T-helper 2 cell treated with Interferon-gamma antibody and Interleukin-4, amounts not matched to agents 5 μg/mL and 100 μg/mL, for 36 hours (primary cell): Measurements from ENCODE around the gene FRMD5.
A peak's percentile ranks its signal among the peaks of the same experiment; 100 is the strongest.
"Not testable (repeated sequence)": the region's sequence is repeated elsewhere in the genome, so short reads cannot be mapped to it uniquely, and the experiment has no call there.

Source experiments
- DNase-seq: peaks from one replicate; pipeline ENCODE4 v3.0.0; 2021; ENCODE audit warnings: low spot score
- H3K27ac Mint-ChIP-seq: one replicate; pipeline ENCODE4 v1.8.0; 2021; ENCODE audit warnings: mild to moderate bottlenecking, mixed read lengths
- H3K27me3 Mint-ChIP-seq: one replicate; pipeline ENCODE4 v1.8.0; 2021; ENCODE audit warnings: low read depth, mixed read lengths
- H3K36me3 Mint-ChIP-seq: one replicate; pipeline ENCODE4 v1.8.0; 2021; ENCODE audit warnings: low read depth, mixed read lengths
- H3K4me1 Mint-ChIP-seq: one replicate; pipeline ENCODE4 v1.8.0; 2021; ENCODE audit warnings: low read depth, mixed read lengths
- H3K4me3 Mint-ChIP-seq: one replicate; pipeline ENCODE4 v1.8.0; 2022; ENCODE audit warnings: mild to moderate bottlenecking, moderate library complexity, mixed read lengths
- H3K9me3 Mint-ChIP-seq: one replicate; pipeline ENCODE4 v1.8.0; 2021; ENCODE audit warnings: mixed read lengths

FRMD5 gene

GRCh38 chr15:43845421-43845820, 349.6 kb downstream of the FRMD5 start:
- H3K36me3 Mint-ChIP-seq, result peaks cover 44% of the 10 kb centered on the region

GRCh38 chr15:43832485-43832884, 362.6 kb downstream of the FRMD5 start:
- H3K4me3 Mint-ChIP-seq, result peak overlapping the region; percentile 58
- peak overlapping the region; percentile 67 for H3K27ac Mint-ChIP-seq
- H3K9me3 Mint-ChIP-seq, H3K27me3 Mint-ChIP-seq, DNase-seq: not testable (repeated sequence)
- peaks cover 58% of the 10 kb centered on the region for H3K36me3 Mint-ChIP-seq
- H3K4me1 Mint-ChIP-seq, result peaks cover 31% of the 10 kb centered on the region

More at GRCh38 chr15:43845421-43845820, 349.6 kb downstream of the FRMD5 start:
- no peak overlapping the region for H3K27ac Mint-ChIP-seq
- DNase-seq, result no peak
- no peaks in the 10 kb centered on the region for H3K27me3 Mint-ChIP-seq
- H3K9me3 Mint-ChIP-seq, result no peaks in the 10 kb centered on the region
- H3K4me1 Mint-ChIP-seq, result peaks cover 3% of the 10 kb centered on the region
- H3K4me3 Mint-ChIP-seq, result no peak overlapping the region

- peaks cover 31% of the 10 kb centered on the region for H3K4me1 Mint-ChIP-seq
- peaks cover 60% of the 10 kb centered on the region for H3K36me3 Mint-ChIP-seq
- H3K27me3 Mint-ChIP-seq, H3K9me3 Mint-ChIP-seq, DNase-seq: not testable (repeated sequence)
- H3K27ac Mint-ChIP-seq, result peak overlapping the region; percentile 28
- peak overlapping the region; percentile 58 for H3K4me3 Mint-ChIP-seq
Measured at GRCh38 chr15:43831519-43832052, 363.5 kb downstream of the FRMD5 start.

GRCh38 chr15:43830691-43831275, 364.3 kb downstream of the FRMD5 start:
- H3K9me3 Mint-ChIP-seq, H3K27me3 Mint-ChIP-seq, DNase-seq, H3K27ac Mint-ChIP-seq: not testable (repeated sequence)
- peaks cover 53% of the 10 kb centered on the region for H3K36me3 Mint-ChIP-seq
- H3K4me1 Mint-ChIP-seq, result peaks cover 28% of the 10 kb centered on the region
- H3K4me3 Mint-ChIP-seq, result peak overlapping the region; percentile 58

GRCh38 chr15:43829951-43830540, 365.0 kb downstream of the FRMD5 start:
- not testable (repeated sequence) for DNase-seq, H3K9me3 Mint-ChIP-seq, H3K27me3 Mint-ChIP-seq
- Mint-ChIP-seq H3K4me3 (peak overlapping the region; percentile 97), H3K36me3 (peaks cover 49% of the 10 kb centered on the region), H3K4me1 (peaks cover 28% of the 10 kb centered on the region), H3K27ac (peak overlapping the region; percentile 65)

- H3K4me1 Mint-ChIP-seq, result peaks cover 35% of the 10 kb centered on the region
- H3K36me3 Mint-ChIP-seq, result peaks cover 46% of the 10 kb centered on the region
- peak overlapping the region; percentile 97 for H3K4me3 Mint-ChIP-seq
- peak overlapping the region; percentile 99 for H3K27ac Mint-ChIP-seq
- no peaks in the 10 kb centered on the region for H3K27me3 Mint-ChIP-seq
- peaks cover 5% of the 10 kb centered on the region for H3K9me3 Mint-ChIP-seq
- peak; percentile 22 for DNase-seq
Measured at GRCh38 chr15:43828061-43828657, 366.9 kb downstream of the FRMD5 start.

- H3K36me3 Mint-ChIP-seq, result peaks cover 41% of the 10 kb centered on the region
- peak within 1 kb of the TSS; percentile 99 for H3K27ac Mint-ChIP-seq
- H3K4me3 Mint-ChIP-seq, result peak within 1 kb of the TSS; percentile 97
- H3K27me3 Mint-ChIP-seq, result no peaks in the 10 kb centered on the region
- peaks cover 34% of the 10 kb centered on the region for H3K4me1 Mint-ChIP-seq
- peak; percentile 87 for DNase-seq
- peaks cover 5% of the 10 kb centered on the region for H3K9me3 Mint-ChIP-seq
Measured at GRCh38 chr15:43826508-43827341, 368.3 kb downstream of the FRMD5 start, which contains the start of gene WDR76. Gene WDR76, plus strand, starts transcription at chr15:43827002. Its CDS starts 31 bp downstream, at chr15:43827033.

GRCh38 chr15:43826029-43826507, 369.0 kb downstream of the FRMD5 start:
- no peak for DNase-seq
- Mint-ChIP-seq H3K27me3 (no peaks in the 10 kb centered on the region), H3K27ac (peak overlapping the region; percentile 99), H3K4me1 (peaks cover 36% of the 10 kb centered on the region), H3K4me3 (peak overlapping the region; percentile 97), H3K9me3 (peaks cover 5% of the 10 kb centered on the region), H3K36me3 (peaks cover 41% of the 10 kb centered on the region)

GRCh38 chr15:43825305-43825704, 369.8 kb downstream of the FRMD5 start:
- Mint-ChIP-seq H3K4me3 (peak overlapping the region; percentile 18), H3K4me1 (peaks cover 36% of the 10 kb centered on the region), H3K36me3 (peaks cover 41% of the 10 kb centered on the region), H3K27ac (peak overlapping the region; percentile 99)
- DNase-seq, H3K27me3 Mint-ChIP-seq, H3K9me3 Mint-ChIP-seq: not testable (repeated sequence)

GRCh38 chr15:43824302-43825246, 370.5 kb downstream of the FRMD5 start, which contains the start of gene MFAP1:
Gene MFAP1, minus strand, starts transcription at chr15:43824690. Its CDS starts 121 bp downstream, at chr15:43824569.
- Mint-ChIP-seq H3K27me3 (no peaks in the 10 kb centered on the region), H3K4me1 (peaks cover 31% of the 10 kb centered on the region), H3K36me3 (peaks cover 36% of the 10 kb centered on the region), H3K4me3 (peak within 1 kb of the TSS; percentile 98), H3K9me3 (peaks cover 5% of the 10 kb centered on the region), H3K27ac (peak within 1 kb of the TSS; percentile 99)
- peak; percentile 91 for DNase-seq

GRCh38 chr15:43821505-43821904, 373.6 kb downstream of the FRMD5 start:
- peaks cover 21% of the 10 kb centered on the region for H3K4me1 Mint-ChIP-seq
- DNase-seq, result no peak
- H3K4me3 Mint-ChIP-seq, result peak overlapping the region; percentile 52
- peaks cover 5% of the 10 kb centered on the region for H3K9me3 Mint-ChIP-seq
- no peaks in the 10 kb centered on the region for H3K27me3 Mint-ChIP-seq
- peaks cover 25% of the 10 kb centered on the region for H3K36me3 Mint-ChIP-seq
- H3K27ac Mint-ChIP-seq, result peak overlapping the region; percentile 61
